Smooth muscle cell (in vitro differentiated cells): ENCODE data around the gene CEACAM19. TPM values are rescaled to one million over a fixed set of nuclear protein-coding genes. Genes with fewer than 3 reads are reported as not detected.

Source experiments
- DNase-seq: peaks from one replicate; lab custom pipeline; 2025; ENCODE audit not compliant: unreplicated experiment; lab: John Stamatoyannopoulos, UW
- H2AFZ ChIP-seq: fragments of 200-600 bp; sonication (generic); 2 replicates; pipeline ENCODE4 v1.6.0; 2016; ENCODE audit warnings: antibody characterized with exemption, low read depth, mild to moderate bottlenecking
- H3F3A ChIP-seq: fragments of 200-600 bp; sonication (generic); 2 replicates; pipeline ENCODE4 v1.6.0; 2017; ENCODE audit warnings: antibody characterized with exemption, low read depth
- H3K27ac ChIP-seq: fragments of 200-600 bp; sonication (generic); 2 replicates; pipeline ENCODE4 v1.5.1; 2016; ENCODE audit warnings: low read depth, mild to moderate bottlenecking
- H3K27me3 ChIP-seq: fragments of 200-600 bp; sonication (generic); 2 replicates; pipeline ENCODE4 v1.6.1; 2016; ENCODE audit warnings: low read depth, mild to moderate bottlenecking
- H3K36me3 ChIP-seq: fragments of 200-600 bp; sonication (generic); 2 replicates; pipeline ENCODE4 v1.5.1; 2016; ENCODE audit warnings: low read depth
- H3K4me1 ChIP-seq: fragments of 200-600 bp; sonication (generic); 2 replicates; pipeline ENCODE4 v1.5.1; 2016; ENCODE audit warnings: low read depth
- H3K4me2 ChIP-seq: fragments of 200-600 bp; sonication (generic); 2 replicates; pipeline ENCODE4 v1.6.0; 2016; ENCODE audit warnings: mild to moderate bottlenecking
- H3K4me3 ChIP-seq: fragments of 200-600 bp; sonication (generic); 2 replicates; pipeline ENCODE4 v1.5.1; 2016; ENCODE audit warnings: mild to moderate bottlenecking
- H3K79me2 ChIP-seq: fragments of 200-600 bp; sonication (generic); 2 replicates; pipeline ENCODE4 v1.6.0; 2016; ENCODE audit warnings: low read depth, mild to moderate bottlenecking
- H3K9ac ChIP-seq: fragments of 200-600 bp; sonication (generic); 2 replicates; pipeline ENCODE4 v1.6.0; 2016; ENCODE audit warnings: low read depth
- H3K9me3 ChIP-seq: fragments of 200-600 bp; sonication (generic); replicated peaks from 2 replicates; pipeline ENCODE4 v1.5.1; 2016; ENCODE audit warnings: low read depth
- H4K20me1 ChIP-seq: fragments of 200-600 bp; sonication (generic); 2 replicates; pipeline ENCODE4 v1.6.0; 2016; ENCODE audit warnings: low read depth
- CTCF ChIP-seq: fragments of 200-600 bp; sonication (generic); IDR thresholded peaks from 2 replicates; pipeline ENCODE4 v1.5.1; 2017; ENCODE audit warnings: borderline replicate concordance, mild to moderate bottlenecking, antibody characterized with exemption; ENCODE audit not compliant: insufficient read depth, poor library complexity, severe bottlenecking
- WGBS: methylation state at CpG from one replicate; pipeline ENCODE4 v1.1.7; 2016; ENCODE audit warnings: low lambda C conversion rate; 5-methylcytosine and 5-hydroxymethylcytosine counted together
- polyA plus RNA-seq: library from polyadenylated mRNA; unstranded; fragments of >200 nt; fragmentation: Nextera tagmentation; extraction: Ambion mirVana; gene quantifications from 2 replicates; pipeline ENCODE4 v1.2.1, GENCODE V29; 2016
- total RNA-seq: library from RNA; depleted of rRNA; stranded (reverse); fragments of >200 nt; gene quantifications from 2 replicates; pipeline ENCODE4 v1.2.3, GENCODE V29; 2014

Gene CEACAM19, protein sequence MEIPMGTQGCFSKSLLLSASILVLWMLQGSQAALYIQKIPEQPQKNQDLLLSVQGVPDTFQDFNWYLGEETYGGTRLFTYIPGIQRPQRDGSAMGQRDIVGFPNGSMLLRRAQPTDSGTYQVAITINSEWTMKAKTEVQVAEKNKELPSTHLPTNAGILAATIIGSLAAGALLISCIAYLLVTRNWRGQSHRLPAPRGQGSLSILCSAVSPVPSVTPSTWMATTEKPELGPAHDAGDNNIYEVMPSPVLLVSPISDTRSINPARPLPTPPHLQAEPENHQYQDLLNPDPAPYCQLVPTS
- total RNA-seq (0.81 and 1.5 TPM in 2 replicates), polyA plus RNA-seq (0.88 and 2.4 TPM in 2 replicates)

DNA sequence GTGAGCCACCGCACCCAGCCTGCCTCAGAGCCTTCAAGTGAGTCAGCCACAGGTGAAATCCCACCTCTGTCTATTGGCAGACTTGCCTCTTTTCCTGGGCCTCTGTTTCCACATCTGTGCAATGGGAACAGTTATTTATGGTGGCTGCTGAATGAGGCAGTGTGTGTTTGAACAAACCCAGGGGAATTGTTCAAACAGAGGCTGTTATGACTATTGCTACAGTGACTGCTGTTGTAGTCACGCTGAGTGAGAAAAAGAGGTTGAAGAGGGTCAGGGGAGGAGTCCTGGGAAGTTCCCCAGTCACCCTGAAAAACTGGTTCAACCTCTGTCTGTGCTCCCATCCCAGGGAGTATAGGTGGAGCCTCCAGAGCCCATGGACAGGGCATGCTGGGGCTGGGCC, at the start of gene CEACAM19:
TSS of gene CEACAM19 (plus strand) at position 83 of the 400 bp plus-strand sequence. CDS start 450 bp downstream, outside the sequence.
- H3K9ac ChIP-seq, result no peak within 1 kb of the TSS
- no peak within 1 kb of the TSS for H3K4me3 ChIP-seq
- H3K79me2 ChIP-seq, result no peaks in the 10 kb centered on the region
- no peak for TF ChIP-seq CTCF
- H4K20me1 ChIP-seq, result no peaks in the 10 kb centered on the region
- H3K4me2 ChIP-seq, result no peak within 1 kb of the TSS
- no peaks in the 10 kb centered on the region for H3F3A ChIP-seq
- H3K9me3 ChIP-seq, result no peaks in the 10 kb centered on the region
- H3K27me3 ChIP-seq, result no peaks in the 10 kb centered on the region
- no peak for DNase-seq
- H2AFZ ChIP-seq, result no peak within 1 kb of the TSS
- no peaks in the 10 kb centered on the region for H3K36me3 ChIP-seq
- 87% methylated on average over 2 of the region's 2 CpGs for WGBS
- no peak within 1 kb of the TSS for H3K27ac ChIP-seq
- no peaks in the 10 kb centered on the region for H3K4me1 ChIP-seq

DNA sequence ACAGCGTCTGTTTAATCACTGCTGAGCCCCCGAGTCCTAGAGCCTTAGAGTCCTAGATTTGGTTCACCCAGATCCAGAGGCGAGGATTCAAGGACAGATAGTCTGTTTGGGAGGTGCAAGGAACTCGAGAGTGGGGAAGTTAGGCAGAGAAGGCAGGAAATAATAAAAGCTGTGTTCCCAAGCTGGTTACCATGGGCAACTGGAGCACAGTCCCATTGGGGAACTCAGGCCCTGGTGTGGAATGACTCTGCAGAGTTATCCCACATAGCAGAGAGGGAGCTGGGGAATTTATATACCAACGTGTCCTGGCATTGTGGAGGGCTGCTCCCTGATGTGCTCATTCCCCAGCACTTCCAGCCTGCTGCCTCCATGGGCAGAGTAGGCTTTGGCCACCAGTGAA, 48.2 kb upstream of the CEACAM19 start:
- no peak for DNase-seq
- no peak for TF ChIP-seq CTCF

DNA sequence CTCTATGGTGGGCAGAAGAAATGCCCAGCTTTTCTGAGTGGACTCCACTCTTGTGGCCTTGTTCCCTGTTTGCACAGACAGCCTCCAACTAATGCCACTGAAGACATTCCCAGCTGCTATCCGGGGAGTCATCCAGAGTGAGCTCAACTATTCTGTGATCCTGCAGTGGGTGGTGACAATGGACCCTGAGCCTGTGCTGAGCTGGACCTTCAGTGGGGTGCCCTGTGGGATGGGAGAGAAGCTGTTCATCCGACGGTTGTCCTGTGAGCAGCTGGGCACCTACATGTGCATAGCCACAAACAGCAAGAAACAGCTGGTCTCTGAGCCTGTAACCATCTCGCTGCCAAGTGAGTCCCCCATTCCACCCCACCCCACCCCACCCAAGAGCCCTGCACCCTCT, 47.7 kb upstream of the CEACAM19 start:
- no peak overlapping the region for H2AFZ ChIP-seq
- H3K9me3 ChIP-seq, result no peaks in the 10 kb centered on the region
- H3F3A ChIP-seq, result no peaks in the 10 kb centered on the region
- H3K4me1 ChIP-seq, result no peaks in the 10 kb centered on the region
- H3K27ac ChIP-seq, result no peak overlapping the region
- no peaks in the 10 kb centered on the region for H4K20me1 ChIP-seq
- H3K79me2 ChIP-seq, result no peaks in the 10 kb centered on the region
- H3K4me3 ChIP-seq, result no peak overlapping the region
- no peaks in the 10 kb centered on the region for H3K36me3 ChIP-seq
- no peak for DNase-seq
- H3K9ac ChIP-seq, result no peak overlapping the region
- WGBS, result 92% methylated on average over 4 of the region's 4 CpGs
- TF ChIP-seq CTCF, result no peak
- no peak overlapping the region for H3K4me2 ChIP-seq
- no peaks in the 10 kb centered on the region for H3K27me3 ChIP-seq

More for the DNA sequence above, 48.2 kb upstream of the CEACAM19 start:
- H3K9ac ChIP-seq, result no peak overlapping the region
- no peak overlapping the region for H3K4me2 ChIP-seq
- H3K36me3 ChIP-seq, result no peaks in the 10 kb centered on the region
- H3F3A ChIP-seq, result no peaks in the 10 kb centered on the region
- no peaks in the 10 kb centered on the region for H3K27me3 ChIP-seq
- H3K4me3 ChIP-seq, result no peak overlapping the region
- no peaks in the 10 kb centered on the region for H3K4me1 ChIP-seq
- H2AFZ ChIP-seq, result no peak overlapping the region
- no peak overlapping the region for H3K27ac ChIP-seq
- H3K79me2 ChIP-seq, result no peaks in the 10 kb centered on the region
- whole genome bisulfite sequencing, result 55% methylated on average over 5 of the region's 5 CpGs
- no peaks in the 10 kb centered on the region for H4K20me1 ChIP-seq
- H3K9me3 ChIP-seq, result no peaks in the 10 kb centered on the region
